HEK293T (cell line): ENCODE measurements around the gene BLVRA.
"Not testable (repeated sequence)": the region's sequence is repeated elsewhere in the genome, so short reads cannot be mapped to it uniquely, and the experiment has no call there.

Experiments used
- FOXA1 ChIP-seq: fragments of 450-650 bp; IDR thresholded peaks from 2 replicates; pipeline ENCODE4 v1.6.1; 2016; ENCODE audit warnings: mild to moderate bottlenecking
- FOXM1 ChIP-seq: fragments of 450-650 bp; IDR thresholded peaks from 2 replicates; pipeline ENCODE4 v1.6.1; 2017; ENCODE audit warnings: mild to moderate bottlenecking, borderline replicate concordance
- L3MBTL2 ChIP-seq: fragments of 450-650 bp; conservative IDR thresholded peaks from 2 replicates; pipeline ENCODE4 v1.6.1; 2016; ENCODE audit warnings: mild to moderate bottlenecking
- LEF1 ChIP-seq: fragments of 450-650 bp; IDR thresholded peaks from 2 replicates; pipeline ENCODE4 v1.6.1; 2017; ENCODE audit warnings: mild to moderate bottlenecking, borderline replicate concordance
- ZNF384 ChIP-seq: fragments of 450-650 bp; IDR thresholded peaks from 2 replicates; pipeline ENCODE4 v1.6.1; 2016

DNA sequence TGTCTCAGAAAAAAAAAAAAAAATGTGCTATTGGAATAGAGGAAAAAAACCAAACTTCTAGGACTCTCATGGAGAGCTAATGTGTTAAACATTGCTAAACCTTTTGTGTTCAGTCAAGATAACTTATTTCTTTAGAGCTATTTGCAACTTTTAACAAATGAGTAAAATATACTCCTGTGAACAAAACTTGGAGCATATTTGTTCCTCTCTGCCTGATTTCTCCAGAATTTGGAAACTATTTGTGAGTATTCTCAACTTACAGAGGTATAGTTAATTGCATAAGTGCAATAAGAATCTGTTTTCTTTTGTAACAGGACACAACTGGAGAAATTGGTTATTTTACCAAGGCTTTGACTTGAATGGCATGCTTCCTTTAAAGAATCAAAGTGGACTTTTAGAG, 72.4 kb downstream of the BLVRA start:
- TF ChIP-seq FOXA1, ZNF384, FOXM1, L3MBTL2, LEF1: not testable (repeated sequence)
